Breast epithelium (tissue), 3 donors: Measurements from ENCODE around the gene JPH3.

Experiments
- CTCF ChIP-seq, 3 donors: fragments of 450-650 bp; IDR thresholded peaks; one replicate each; pipeline ENCODE4 v1.5.1; 2016 to 2017; ENCODE audit warnings: antibody characterized with exemption in 3 of 3, mild to moderate bottlenecking in 3 of 3, moderate library complexity in 3 of 3
- POLR2A ChIP-seq: fragments of 450-650 bp; IDR thresholded peaks from one replicate; pipeline ENCODE4 v1.6.1; 2016; ENCODE audit warnings: antibody characterized with exemption, mild to moderate bottlenecking, moderate library complexity

GRCh38 chr16:87667946-87668345 lies 65.6 kb downstream of the JPH3 start:
- TF ChIP-seq POLR2A (no peak), CTCF (IDR thresholded peaks at IDR 0.05) (no peak)
